Trophoblast cell (in vitro differentiated cells and primary cell): ENCODE measurements around the gene HOXD8.

ENCODE experiments used
- DNase-seq, 2 donors: peaks; one replicate each; pipeline ENCODE4 v3.0.0-alpha.2; 2016
- H2AFZ ChIP-seq: 2 replicates; pipeline ENCODE4 v1.6.1; 2013; ENCODE audit warnings: low read length, moderate library complexity, mild to moderate bottlenecking; ENCODE audit not compliant: insufficient read depth, poor library complexity
- H2AK5ac ChIP-seq: 2 replicates; pipeline ENCODE4 v1.6.1; 2013; ENCODE audit warnings: mild to moderate bottlenecking, low read length
- H2BK120ac ChIP-seq: 2 replicates; pipeline ENCODE4 v1.6.1; 2013; ENCODE audit warnings: low read length, mild to moderate bottlenecking, moderate library complexity; ENCODE audit not compliant: insufficient read depth, poor library complexity
- H2BK12ac ChIP-seq: 2 replicates; pipeline ENCODE4 v1.6.1; 2013; ENCODE audit warnings: mild to moderate bottlenecking, low read length, moderate library complexity
- H2BK5ac ChIP-seq: 2 replicates; pipeline ENCODE4 v1.6.1; 2013; ENCODE audit warnings: low read length, low read depth, moderate library complexity, mild to moderate bottlenecking; ENCODE audit not compliant: poor library complexity
- H3K14ac ChIP-seq: 2 replicates; pipeline ENCODE4 v1.6.1; 2013; ENCODE audit warnings: mild to moderate bottlenecking, low read length
- H3K18ac ChIP-seq: 2 replicates; pipeline ENCODE4 v1.6.1; 2013; ENCODE audit warnings: mild to moderate bottlenecking, low read length
- H3K23ac ChIP-seq: 2 replicates; pipeline ENCODE4 v1.6.1; 2013; ENCODE audit warnings: low read length
- H3K27ac ChIP-seq: 2 replicates; pipeline ENCODE4 v1.5.1; 2013; ENCODE audit warnings: low read depth, mild to moderate bottlenecking, inconsistent platforms, low read length, moderate library complexity
- H3K27me3 ChIP-seq: 2 replicates; pipeline ENCODE4 v1.6.1; 2013; ENCODE audit warnings: inconsistent platforms, mild to moderate bottlenecking, low read length, moderate library complexity; ENCODE audit not compliant: insufficient read depth
- H3K36me3 ChIP-seq, 2 experiments: 1 replicate in 1 of 2; 2 replicates in 1 of 2; pipeline ENCODE4 v1.6.1; 2013; ENCODE audit warnings: low read length in 2 of 2, mild to moderate bottlenecking in 2 of 2, moderate library complexity in 1 of 2; ENCODE audit not compliant: insufficient read depth in 2 of 2, control insufficient read depth in 1 of 2
- H3K4ac ChIP-seq: 2 replicates; pipeline ENCODE4 v1.6.1; 2013; ENCODE audit warnings: low read depth, mild to moderate bottlenecking, low read length, moderate library complexity
- H3K4me1 ChIP-seq, 2 experiments: 1 replicate in 1 of 2; 2 replicates in 1 of 2; pipeline ENCODE4 v1.6.1; 2013; ENCODE audit warnings: low read length in 2 of 2, mild to moderate bottlenecking in 2 of 2, moderate library complexity in 1 of 2; ENCODE audit not compliant: insufficient read depth in 2 of 2, control insufficient read depth in 1 of 2
- H3K4me2 ChIP-seq: 2 replicates; pipeline ENCODE4 v1.6.1; 2013; ENCODE audit warnings: inconsistent platforms, mild to moderate bottlenecking, low read length, moderate library complexity
- H3K4me3 ChIP-seq: 2 replicates; pipeline ENCODE4 v1.5.1; 2013; ENCODE audit warnings: mild to moderate bottlenecking, low read depth, low read length, inconsistent platforms
- H3K79me1 ChIP-seq: one replicate; pipeline ENCODE4 v1.6.1; 2013; ENCODE audit warnings: low read length
- H3K79me2 ChIP-seq: 2 replicates; pipeline ENCODE4 v1.6.1; 2013; ENCODE audit warnings: low read length, mild to moderate bottlenecking; ENCODE audit not compliant: control insufficient read depth, insufficient read depth, poor library complexity
- H3K9ac ChIP-seq: 2 replicates; pipeline ENCODE4 v1.6.1; 2013; ENCODE audit warnings: mild to moderate bottlenecking, low read length
- H3K9me3 ChIP-seq: 2 replicates; pipeline ENCODE4 v1.6.1; 2013; ENCODE audit warnings: low read depth, mild to moderate bottlenecking, control low read depth, inconsistent platforms, low read length; ENCODE audit not compliant: insufficient read depth
- H4K12ac ChIP-seq: 2 replicates; pipeline ENCODE4 v1.6.1; 2013; ENCODE audit warnings: low read depth, mild to moderate bottlenecking, low read length, moderate library complexity
- H4K8ac ChIP-seq: 2 replicates; pipeline ENCODE4 v1.6.1; 2013; ENCODE audit warnings: low read depth, mild to moderate bottlenecking, low read length, moderate library complexity
- H4K91ac ChIP-seq: one replicate; pipeline ENCODE4 v1.6.1; 2013; ENCODE audit warnings: low read depth, mild to moderate bottlenecking, low read length, moderate library complexity
- WGBS: extraction: QIAGEN DNeasy Blood & Tissue Kit; methylation state at CpG from one replicate; pipeline ENCODE4 v1.1.7; 2013; ENCODE audit warnings: missing lambda C conversion rate; ENCODE audit not compliant: insufficient read length, insufficient coverage; ENCODE audit errors: extremely low coverage; 5-methylcytosine and 5-hydroxymethylcytosine counted together

Gene HOXD8

DNA sequence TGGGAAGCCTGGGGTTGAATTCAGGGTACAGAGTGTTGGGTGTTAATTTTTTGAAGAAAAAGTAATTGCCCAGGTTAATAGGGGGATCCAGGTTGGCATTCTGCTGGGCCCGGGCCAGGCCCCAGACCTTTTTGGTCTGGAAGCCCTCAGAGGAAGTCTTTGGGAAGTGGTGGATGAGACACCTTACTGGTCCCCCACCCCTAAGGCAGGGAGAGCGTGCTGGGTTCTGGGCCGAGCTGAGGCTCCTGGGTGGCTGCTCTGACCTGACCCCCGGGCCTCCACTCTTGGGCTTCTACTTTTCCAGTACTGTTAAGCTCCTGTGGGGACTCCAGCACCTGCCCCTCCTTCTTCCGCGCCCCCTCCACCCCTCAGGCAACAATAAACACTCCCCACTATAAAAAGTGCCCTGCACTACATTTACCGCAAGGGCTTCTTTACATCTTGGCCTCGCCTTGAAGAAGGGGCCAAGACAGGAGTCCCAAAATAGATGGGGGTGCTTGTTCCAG, 26.8 kb downstream of the HOXD8 start:
- no peak overlapping the region for H2BK120ac ChIP-seq
- peaks cover 5 to 15% of the 10 kb centered on the region in 2 experiments for H3K4me1 ChIP-seq
- H3K23ac ChIP-seq, result no peak overlapping the region
- no peak overlapping the region for H3K27ac ChIP-seq
- peaks cover 27% of the 10 kb centered on the region for H3K9me3 ChIP-seq
- H3K9ac ChIP-seq, result no peak overlapping the region
- H3K14ac ChIP-seq, result no peak overlapping the region
- no peak overlapping the region for H3K4me3 ChIP-seq
- no peak overlapping the region for H2AK5ac ChIP-seq
- H2BK5ac ChIP-seq, result no peak overlapping the region
- H2AFZ ChIP-seq, result no peak overlapping the region
- H4K12ac ChIP-seq, result no peak overlapping the region
- H3K4me2 ChIP-seq, result no peak overlapping the region
- no peak overlapping the region for H4K8ac ChIP-seq
- H2BK12ac ChIP-seq, result no peak overlapping the region
- no peak overlapping the region for H4K91ac ChIP-seq
- no peak overlapping the region for H3K18ac ChIP-seq
- no peak for DNase-seq
- H3K27me3 ChIP-seq, result peaks cover 91% of the 10 kb centered on the region
- no CpG with 5 or more reads among the region's 8 CpGs for WGBS
- no peaks in the 10 kb centered on the region for H3K79me1 ChIP-seq
- H3K4ac ChIP-seq, result no peak overlapping the region
- no peaks in the 10 kb centered on the region for H3K36me3 ChIP-seq
- no peaks in the 10 kb centered on the region for H3K79me2 ChIP-seq

- no peak within 1 kb of the TSS for H3K18ac ChIP-seq
- no peak within 1 kb of the TSS for H3K14ac ChIP-seq
- no peak within 1 kb of the TSS for H4K91ac ChIP-seq
- H3K27ac ChIP-seq, result no peak within 1 kb of the TSS
- DNase-seq, result no peak
- peaks cover 22% of the 10 kb centered on the region for H3K9me3 ChIP-seq
- no peak within 1 kb of the TSS for H2BK120ac ChIP-seq
- no peaks in the 10 kb centered on the region for H3K36me3 ChIP-seq
- no peaks in the 10 kb centered on the region for H3K79me2 ChIP-seq
- H3K79me1 ChIP-seq, result no peaks in the 10 kb centered on the region
- peak within 1 kb of the TSS; percentile 37 for H3K4me2 ChIP-seq
- no peak within 1 kb of the TSS for H3K23ac ChIP-seq
- H4K12ac ChIP-seq, result no peak within 1 kb of the TSS
- H3K27me3 ChIP-seq, result peaks cover 91% of the 10 kb centered on the region
- H2BK12ac ChIP-seq, result no peak within 1 kb of the TSS
- H3K4ac ChIP-seq, result no peak within 1 kb of the TSS
- no peak within 1 kb of the TSS for H4K8ac ChIP-seq
- peaks cover under 1 to 11% of the 10 kb centered on the region in 2 experiments for H3K4me1 ChIP-seq
- no peak within 1 kb of the TSS for H2AFZ ChIP-seq
- H3K9ac ChIP-seq, result no peak within 1 kb of the TSS
- H2AK5ac ChIP-seq, result no peak within 1 kb of the TSS
- no CpG with 5 or more reads among the region's 48 CpGs for WGBS
- no peak within 1 kb of the TSS for H3K4me3 ChIP-seq
- H2BK5ac ChIP-seq, result no peak within 1 kb of the TSS
These were observed 27.4 kb downstream of the HOXD8 start, which contains the start of gene HOXD3 for GRCh38 chr2:176156807-176157498. Gene HOXD3, plus strand, starts transcription at chr2:176157307. Its CDS starts 11,808 bp downstream, at chr2:176169115.

DNA sequence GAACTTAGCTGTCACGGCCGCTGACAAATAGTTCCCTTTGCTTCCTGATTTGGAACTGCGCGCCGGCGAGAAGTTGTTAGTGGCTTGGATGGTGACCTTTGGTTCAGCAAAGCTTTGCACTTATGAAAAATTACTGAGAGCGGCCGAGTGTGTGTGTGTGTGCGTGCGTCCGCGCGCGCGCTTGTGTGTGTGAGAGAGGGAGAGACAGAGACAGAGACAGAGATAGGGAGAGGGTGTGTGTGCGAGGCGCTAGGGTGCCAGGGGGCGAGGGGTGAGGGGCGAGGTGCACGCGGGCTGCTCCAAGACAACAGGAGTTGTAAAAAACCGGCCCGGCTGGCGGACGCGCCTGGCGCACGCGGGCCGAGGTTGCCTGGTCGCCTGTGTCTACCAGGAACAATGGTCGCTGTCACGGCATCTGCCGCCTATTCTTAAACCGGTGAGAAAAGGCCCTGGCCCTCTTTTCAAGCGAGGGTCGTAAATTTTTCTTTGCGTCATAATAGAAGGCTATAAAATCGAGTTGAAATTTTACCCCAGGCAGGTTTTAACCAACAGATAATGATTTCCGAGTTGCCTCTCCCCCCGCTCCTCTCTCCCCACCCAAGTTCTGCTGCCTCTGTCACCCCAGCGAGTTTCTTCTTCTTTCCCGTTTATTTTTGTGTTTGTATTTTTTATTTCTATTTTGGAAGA, 28.1 kb downstream of the HOXD8 start:
- no peak overlapping the region for H3K4ac ChIP-seq
- H4K12ac ChIP-seq, result no peak overlapping the region
- H3K36me3 ChIP-seq, result no peaks in the 10 kb centered on the region
- no peak overlapping the region for H2BK5ac ChIP-seq
- no peak overlapping the region for H3K23ac ChIP-seq
- H4K91ac ChIP-seq, result no peak overlapping the region
- H3K9me3 ChIP-seq, result peaks cover 22% of the 10 kb centered on the region
- peaks cover 92% of the 10 kb centered on the region for H3K27me3 ChIP-seq
- no peak overlapping the region for H3K18ac ChIP-seq
- no peak overlapping the region for H4K8ac ChIP-seq
- no peak overlapping the region for H3K27ac ChIP-seq
- peak overlapping the region; percentile 37 for H3K4me2 ChIP-seq
- no peak overlapping the region for H2BK120ac ChIP-seq
- H3K9ac ChIP-seq, result no peak overlapping the region
- H3K79me2 ChIP-seq, result no peaks in the 10 kb centered on the region
- peaks cover 0 to 8% of the 10 kb centered on the region in 2 experiments for H3K4me1 ChIP-seq
- H3K4me3 ChIP-seq, result no peak overlapping the region
- no peaks in the 10 kb centered on the region for H3K79me1 ChIP-seq
- WGBS, result no CpG with 5 or more reads among the region's 43 CpGs
- no peak overlapping the region for H2AFZ ChIP-seq
- DNase-seq, result peak in 1 of 2 donors; percentile 6
- H3K14ac ChIP-seq, result no peak overlapping the region
- no peak overlapping the region for H2AK5ac ChIP-seq
- no peak overlapping the region for H2BK12ac ChIP-seq

DNA sequence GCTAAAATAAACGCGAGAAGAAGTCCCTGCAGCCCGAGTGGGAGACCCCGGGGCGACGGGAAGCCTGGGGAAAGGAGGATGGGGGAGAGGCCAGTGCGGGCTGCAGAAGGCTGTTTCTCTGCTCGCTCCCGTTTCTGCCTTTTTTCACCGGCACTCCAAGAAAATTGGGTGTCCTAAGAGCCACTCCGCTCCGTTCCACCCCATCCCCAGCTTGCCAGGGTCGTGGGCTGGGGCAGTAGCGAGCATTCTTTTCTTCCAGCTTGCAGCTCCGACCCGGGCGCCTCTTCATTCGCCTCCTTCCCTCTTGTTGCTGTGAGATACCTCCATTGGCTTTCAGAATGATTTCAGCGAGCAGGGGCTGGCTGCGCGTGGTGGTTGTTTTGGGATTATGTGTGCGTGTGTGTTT, 28.7 kb downstream of the HOXD8 start:
- no peak overlapping the region for H3K9ac ChIP-seq
- peaks cover 93% of the 10 kb centered on the region for H3K27me3 ChIP-seq
- H3K79me2 ChIP-seq, result no peaks in the 10 kb centered on the region
- H2AK5ac ChIP-seq, result no peak overlapping the region
- peaks cover 24% of the 10 kb centered on the region for H3K9me3 ChIP-seq
- no peaks in the 10 kb centered on the region for H3K36me3 ChIP-seq
- H3K4ac ChIP-seq, result no peak overlapping the region
- H2AFZ ChIP-seq, result no peak overlapping the region
- H3K4me2 ChIP-seq, result peak overlapping the region; percentile 19
- no peak for DNase-seq
- no peak overlapping the region for H2BK12ac ChIP-seq
- no peak overlapping the region for H2BK120ac ChIP-seq
- peaks cover 0 to 8% of the 10 kb centered on the region in 2 experiments for H3K4me1 ChIP-seq
- H3K79me1 ChIP-seq, result no peaks in the 10 kb centered on the region
- H3K14ac ChIP-seq, result no peak overlapping the region
- H4K91ac ChIP-seq, result no peak overlapping the region
- no peak overlapping the region for H3K23ac ChIP-seq
- H4K8ac ChIP-seq, result no peak overlapping the region
- no peak overlapping the region for H2BK5ac ChIP-seq
- no peak overlapping the region for H4K12ac ChIP-seq
- H3K18ac ChIP-seq, result no peak overlapping the region
- H3K27ac ChIP-seq, result no peak overlapping the region
- H3K4me3 ChIP-seq, result no peak overlapping the region
- WGBS, result no CpG with 5 or more reads among the region's 22 CpGs
